Keratinocyte (primary cell): ENCODE data around the gene RAB11FIP3. TPM values are rescaled to one million over a fixed set of nuclear protein-coding genes. Genes with fewer than 3 reads are reported as not detected.
"Not testable (repeated sequence)": the region's sequence is repeated elsewhere in the genome, so short reads cannot be mapped to it uniquely, and the experiment has no call there.

ENCODE experiments used
- DNase-seq: peaks from one replicate; pipeline ENCODE4 v3.0.0-alpha.2; 2011; ENCODE audit warnings: low read depth, missing footprints, low spot score
- FAIRE-seq: peaks from 2 replicates; lab custom pipeline; 2011; peaks lifted over from hg19 to GRCh38; lab: Jason Lieb, UNC
- H2AFZ ChIP-seq: 2 replicates; pipeline ENCODE4 v1.6.0; 2012; ENCODE audit warnings: low read length, control low read depth, inconsistent platforms; ENCODE audit not compliant: control insufficient read depth
- H3K27ac ChIP-seq: 2 replicates; pipeline ENCODE4 v1.5.1; 2011; ENCODE audit warnings: low read length; ENCODE audit not compliant: control insufficient read depth, insufficient read depth
- H3K27me3 ChIP-seq: 3 replicates; pipeline ENCODE4 v1.6.0; 2011; ENCODE audit warnings: low read length; ENCODE audit not compliant: control insufficient read depth, insufficient read depth; ENCODE audit errors: extremely low read depth
- H3K36me3 ChIP-seq, 2 experiments: 2 replicates in 1 of 2; 3 replicates in 1 of 2; pipeline ENCODE4 v1.5.1; 2011; ENCODE audit warnings: low read length in 2 of 2, mild to moderate bottlenecking in 1 of 2; ENCODE audit not compliant: control insufficient read depth in 2 of 2, insufficient read depth in 2 of 2; ENCODE audit errors: extremely low read depth in 1 of 2
- H3K4me1 ChIP-seq: 3 replicates; pipeline ENCODE4 v1.5.1; 2011; ENCODE audit warnings: low read length; ENCODE audit not compliant: control insufficient read depth, insufficient read depth; ENCODE audit errors: extremely low read depth
- H3K4me2 ChIP-seq: 3 replicates; pipeline ENCODE4 v1.6.0; 2011; ENCODE audit warnings: low read depth, low read length; ENCODE audit not compliant: control insufficient read depth, insufficient read depth; ENCODE audit errors: extremely low read depth
- H3K4me3 ChIP-seq, 3 experiments: fragments of 200-600 bp in 1 of 3; sonication (generic) in 1 of 3; 2 replicates in 2 of 3; 3 replicates in 1 of 3; pipeline ENCODE4 v1.5.1; 2011 to 2016; ENCODE audit warnings: low read length in 3 of 3, mild to moderate bottlenecking in 3 of 3, control low read depth in 2 of 3, inconsistent platforms in 1 of 3, low read depth in 1 of 3, mixed read lengths in 1 of 3, mixed run types in 1 of 3, moderate library complexity in 1 of 3; ENCODE audit not compliant: control insufficient read depth in 2 of 3, insufficient read depth in 2 of 3; ENCODE audit errors: extremely low read depth in 1 of 3
- H3K79me2 ChIP-seq: 2 replicates; pipeline ENCODE4 v1.6.0; 2012; ENCODE audit warnings: low read length; ENCODE audit not compliant: control insufficient read depth, insufficient read depth
- H3K9ac ChIP-seq: 3 replicates; pipeline ENCODE4 v1.6.0; 2011; ENCODE audit warnings: low read length; ENCODE audit not compliant: control insufficient read depth, insufficient read depth; ENCODE audit errors: extremely low read depth
- H3K9me1 ChIP-seq: 3 replicates; pipeline ENCODE4 v1.6.0; 2011; ENCODE audit warnings: low read length; ENCODE audit not compliant: control insufficient read depth, insufficient read depth; ENCODE audit errors: extremely low read depth
- H3K9me3 ChIP-seq: 2 replicates; pipeline ENCODE4 v1.5.1; 2012; ENCODE audit warnings: low read depth, low read length; ENCODE audit not compliant: control insufficient read depth
- H4K20me1 ChIP-seq: 3 replicates; pipeline ENCODE4 v1.6.0; 2011; ENCODE audit warnings: low read length; ENCODE audit not compliant: control insufficient read depth, insufficient read depth; ENCODE audit errors: extremely low read depth
- EZH2 ChIP-seq: IDR thresholded peaks from one replicate; pipeline ENCODE4 v1.6.1; 2012; ENCODE audit warnings: inconsistent platforms, mild to moderate bottlenecking, low read length, moderate library complexity
- dilution Hi-C: fragments of 300-500 bp; cut with MboI; formaldehyde crosslinking; loops from one replicate; pipeline ENCODE4 v1.7.0; 2020; ENCODE audit warnings: low sequenced_read_pairs; ENCODE audit not compliant: extremely low pct_ligation_motif_present
- polyA plus RNA-seq, 5 experiments: library from polyadenylated mRNA; depleted of rRNA in 3 of 5; stranded (reverse) in 3 of 5; stranded (forward) in 1 of 5; unstranded in 1 of 5; fragments of >200 nt; gene quantifications; 1 replicate in 1 of 5; 2 replicates in 3 of 5; 3 replicates in 1 of 5; pipeline versions ENCODE4 v1.2.1 to v1.2.3, GENCODE V29; 2011 to 2012; ENCODE audit warnings: missing spikeins in 2 of 5, low read depth in 1 of 5, low replicate concordance in 1 of 5
- TF ChIP-seq, protein P1 (sequence below), 3 experiments: IDR thresholded peaks in 1 of 3; conservative IDR thresholded peaks in 1 of 3; optimal IDR thresholded peaks in 1 of 3; 2 replicates in 2 of 3; 3 replicates in 1 of 3; pipeline versions ENCODE3 to v1.5.1; 2011; ENCODE audit warnings: low read length in 3 of 3, mild to moderate bottlenecking in 3 of 3, moderate library complexity in 2 of 3, control low read depth in 1 of 3, inconsistent platforms in 1 of 3; ENCODE audit not compliant: insufficient read depth in 2 of 3; ENCODE audit errors: extremely low read depth in 1 of 3

Gene RAB11FIP3
- polyA plus RNA-seq, 1 donor (not counting 4 experiments of a cell fraction or from before 2014, with no cell fraction given), result 6.4 TPM

DNA sequence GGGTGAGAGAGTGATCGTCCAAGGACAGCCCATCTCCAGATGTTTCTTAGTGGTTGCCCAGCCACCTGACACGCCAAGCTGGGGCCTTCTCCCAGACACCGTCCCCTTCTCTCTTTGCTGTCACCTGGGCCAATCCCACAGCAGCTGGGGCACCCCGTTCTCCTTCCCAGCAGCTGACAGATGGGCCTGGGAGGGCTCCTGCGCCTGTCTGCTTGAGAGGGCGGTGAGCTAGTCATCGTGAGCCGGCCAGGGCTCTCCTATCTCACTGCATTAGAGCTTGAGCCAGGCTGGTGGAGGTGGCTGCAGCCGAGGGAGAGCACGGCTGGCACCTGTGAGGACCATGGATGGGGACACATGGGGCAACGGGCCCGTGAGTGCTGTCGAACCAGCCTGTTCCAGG lies 41.2 kb downstream of the RAB11FIP3 start:
- Histone ChIP-seq H3K4me3 (no peak overlapping the region), H2AFZ (no peak overlapping the region), H3K79me2 (no peaks in the 10 kb centered on the region), H3K9ac (no peak overlapping the region), H4K20me1 (no peaks in the 10 kb centered on the region), H3K27me3 (no peaks in the 10 kb centered on the region), H3K4me2 (no peak overlapping the region), H3K9me3 (no peaks in the 10 kb centered on the region), H3K9me1 (peaks cover 3% of the 10 kb centered on the region), H3K27ac (no peak overlapping the region), H3K36me3 (peaks cover 0 to 8% of the 10 kb centered on the region in 2 experiments), H3K4me1 (peaks cover 12% of the 10 kb centered on the region)
- DNase-seq (no peak), FAIRE-seq (no peak)
- dilution Hi-C loops, result no loop called here
- no peak for TF ChIP-seq EZH2
- TF ChIP-seq, protein P1, sequence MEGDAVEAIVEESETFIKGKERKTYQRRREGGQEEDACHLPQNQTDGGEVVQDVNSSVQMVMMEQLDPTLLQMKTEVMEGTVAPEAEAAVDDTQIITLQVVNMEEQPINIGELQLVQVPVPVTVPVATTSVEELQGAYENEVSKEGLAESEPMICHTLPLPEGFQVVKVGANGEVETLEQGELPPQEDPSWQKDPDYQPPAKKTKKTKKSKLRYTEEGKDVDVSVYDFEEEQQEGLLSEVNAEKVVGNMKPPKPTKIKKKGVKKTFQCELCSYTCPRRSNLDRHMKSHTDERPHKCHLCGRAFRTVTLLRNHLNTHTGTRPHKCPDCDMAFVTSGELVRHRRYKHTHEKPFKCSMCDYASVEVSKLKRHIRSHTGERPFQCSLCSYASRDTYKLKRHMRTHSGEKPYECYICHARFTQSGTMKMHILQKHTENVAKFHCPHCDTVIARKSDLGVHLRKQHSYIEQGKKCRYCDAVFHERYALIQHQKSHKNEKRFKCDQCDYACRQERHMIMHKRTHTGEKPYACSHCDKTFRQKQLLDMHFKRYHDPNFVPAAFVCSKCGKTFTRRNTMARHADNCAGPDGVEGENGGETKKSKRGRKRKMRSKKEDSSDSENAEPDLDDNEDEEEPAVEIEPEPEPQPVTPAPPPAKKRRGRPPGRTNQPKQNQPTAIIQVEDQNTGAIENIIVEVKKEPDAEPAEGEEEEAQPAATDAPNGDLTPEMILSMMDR (optimal IDR thresholded peaks at IDR 0.05 in 1 of 3, IDR thresholded peaks at IDR 0.05 in 1 of 3, conservative IDR thresholded peaks at IDR 0.05 in 1 of 3; ENCODE audit: extremely low read depth in 1 of 3, insufficient read depth in 2 of 3, low read length in 3 of 3), result no peak

DNA sequence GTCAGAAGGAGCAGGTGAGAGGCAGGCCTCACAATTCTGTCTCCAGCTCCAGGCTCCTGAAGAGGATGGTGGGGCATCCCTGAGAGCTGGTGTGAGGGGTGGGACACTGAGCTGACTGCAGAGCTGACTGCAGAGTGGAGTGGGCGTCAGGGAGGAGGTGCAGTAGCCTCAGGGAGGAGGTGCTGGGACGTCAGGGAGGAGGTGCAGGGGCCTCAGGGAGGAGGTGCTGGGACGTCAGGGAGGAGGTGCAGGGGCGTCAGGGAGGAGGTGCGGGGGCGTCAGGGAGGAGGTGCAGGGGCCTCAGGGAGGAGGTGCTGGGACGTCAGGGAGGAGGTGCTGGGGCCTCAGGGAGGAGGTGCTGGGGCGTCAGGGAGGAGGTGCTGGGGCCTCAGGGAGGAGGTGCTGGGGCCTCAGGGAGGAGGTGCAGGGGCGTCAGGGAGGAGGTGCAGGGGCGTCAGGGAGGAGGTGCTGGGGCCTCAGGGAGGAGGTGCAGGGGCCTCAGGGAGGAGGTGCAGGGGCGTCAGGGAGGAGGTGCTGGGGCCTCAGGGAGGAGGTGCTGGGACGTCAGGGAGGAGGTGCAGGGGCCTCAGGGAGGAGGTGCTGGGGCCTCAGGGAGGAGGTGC lies 41.9 kb downstream of the RAB11FIP3 start:
- H3K9me1 ChIP-seq, H4K20me1 ChIP-seq, dilution Hi-C loops, H3K36me3 ChIP-seq, H3K9me3 ChIP-seq, H3K4me2 ChIP-seq, H2AFZ ChIP-seq, H3K27ac ChIP-seq, H3K27me3 ChIP-seq, FAIRE-seq, H3K79me2 ChIP-seq, DNase-seq, H3K4me3 ChIP-seq, H3K9ac ChIP-seq: not testable (repeated sequence)
- H3K4me1 ChIP-seq, result peaks cover 16% of the 10 kb centered on the region
